ENCODE results near the gene RNU5D-1. TPM values are rescaled to one million over a fixed set of nuclear protein-coding genes. Genes with fewer than 3 reads are reported as not detected.

RNU5D-1 gene
- total and polyA plus RNA-seq, 2 donors, result 85.6 TPM; not detected in 1

DNA sequence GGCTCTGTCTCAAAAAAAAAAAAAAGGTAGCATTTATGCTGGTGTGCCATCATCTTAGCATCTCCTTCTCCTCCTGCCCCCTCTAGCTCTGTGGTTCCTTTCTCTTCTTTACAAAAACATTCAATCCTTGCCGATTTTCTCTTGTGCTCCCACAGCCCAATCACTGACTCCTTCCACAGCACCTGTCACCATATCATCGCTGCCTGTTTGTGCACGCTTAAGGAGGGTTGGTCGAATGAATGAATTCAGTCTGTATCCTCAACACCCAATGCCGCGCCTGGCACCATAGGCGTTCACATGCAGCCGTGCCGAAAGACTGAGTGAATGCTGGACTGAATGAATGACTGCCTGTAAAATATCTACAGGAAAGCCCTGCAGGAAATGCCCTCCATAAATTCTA lies 7.9 kb downstream of the RNU5D-1 start:
- DNase-seq (ENCODE audit: low read depth in 6 of 9, low spot score in 9 of 9), result peak in 1 of 9 donors; percentile 37
- Histone ChIP-seq H3K27me3 (ENCODE audit: control insufficient read depth in 2 of 2, insufficient read depth in 1 of 2, low read length in 1 of 2) (no peaks in the 10 kb centered on the region), H3K4me1 (ENCODE audit: control insufficient read depth in 2 of 2, insufficient read depth in 2 of 2, low read length in 2 of 2) (peaks cover 9 to 50% of the 10 kb centered on the region in 2 donors), H3K9me3 (ENCODE audit: control insufficient read depth in 2 of 2, insufficient read depth in 1 of 2, low read length in 1 of 2) (no peaks in the 10 kb centered on the region), H3K27ac (ENCODE audit: low read depth in 1 of 2, low read length in 1 of 2) (peak overlapping the region; percentile 22 to 44), H3K36me3 (ENCODE audit: control insufficient read depth in 2 of 2, insufficient read depth in 2 of 2, low read length in 1 of 2) (peaks cover 0 to 7% of the 10 kb centered on the region in 2 donors), H3K4me3 (ENCODE audit: low read length in 2 of 2) (peak overlapping the region; percentile 37)
- 15% methylated on average over 9 of the region's 9 CpGs for WGBS

DNA sequence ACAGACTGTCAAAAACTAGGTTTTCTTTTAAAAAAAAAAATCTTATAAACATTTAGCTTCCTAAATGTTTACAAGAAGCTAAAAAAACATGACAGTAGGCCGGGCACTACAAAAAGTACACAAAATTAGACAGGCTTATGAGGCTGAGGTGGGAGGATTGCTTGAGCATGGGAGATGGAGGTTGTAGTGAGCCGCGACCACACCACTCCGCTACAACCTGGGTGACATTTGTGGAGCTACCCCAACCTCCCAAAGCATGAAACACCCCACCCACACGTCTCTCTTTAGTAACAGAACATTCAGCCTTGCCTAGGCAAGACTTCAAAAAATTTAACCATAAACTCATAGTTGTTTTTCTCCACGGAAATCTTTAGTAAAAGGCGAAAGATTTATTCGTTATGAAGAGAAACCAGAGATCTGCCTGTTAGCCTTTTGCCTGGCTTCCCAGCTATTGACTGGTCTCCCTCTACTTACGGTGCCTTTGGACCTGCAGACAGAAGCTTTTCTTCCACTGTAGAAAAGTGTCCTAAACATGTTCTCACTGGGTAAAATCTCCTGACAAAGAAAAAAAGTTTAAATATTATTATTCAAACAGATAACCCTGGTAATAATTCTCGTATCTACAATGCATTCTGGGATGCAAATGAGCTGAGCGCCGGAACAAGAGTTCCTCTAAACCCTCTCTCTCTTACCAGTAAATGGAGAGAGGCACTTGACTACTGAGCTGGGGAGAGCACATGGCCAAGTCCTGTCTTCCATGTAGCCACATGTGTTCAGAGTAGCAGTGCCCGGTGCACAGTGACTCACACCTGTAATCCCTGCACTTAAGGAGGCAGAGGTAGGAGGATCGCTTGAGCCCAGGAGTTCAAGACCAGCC lies 9.2 kb downstream of the RNU5D-1 start:
- H3K27me3 ChIP-seq (ENCODE audit: control insufficient read depth in 2 of 2, insufficient read depth in 1 of 2, low read length in 1 of 2), result no peaks in the 10 kb centered on the region
- H3K36me3 ChIP-seq (ENCODE audit: control insufficient read depth in 2 of 2, insufficient read depth in 2 of 2, low read length in 1 of 2), result peaks cover 0 to 7% of the 10 kb centered on the region in 2 donors
- H3K9me3 ChIP-seq (ENCODE audit: control insufficient read depth in 2 of 2, insufficient read depth in 1 of 2, low read length in 1 of 2), result no peaks in the 10 kb centered on the region
- peaks cover 11 to 56% of the 10 kb centered on the region in 2 donors for H3K4me1 ChIP-seq (ENCODE audit: control insufficient read depth in 2 of 2, insufficient read depth in 2 of 2, low read length in 2 of 2)
- peak overlapping the region in 1 of 2 donors; percentile 25 for H3K4me3 ChIP-seq (ENCODE audit: low read length in 2 of 2)
- peak in 7 of 9 donors; percentile 63 to 87 (median 70) for DNase-seq (ENCODE audit: low read depth in 6 of 9, low spot score in 9 of 9)
- H3K27ac ChIP-seq (ENCODE audit: low read depth in 1 of 2, low read length in 1 of 2), result peak overlapping the region; percentile 82 to 95
- 12% methylated on average over 14 of the region's 14 CpGs for WGBS

- 83% methylated on average over 4 of the region's 4 CpGs for WGBS
- Histone ChIP-seq H3K27me3 (ENCODE audit: control insufficient read depth in 2 of 2, insufficient read depth in 1 of 2, low read length in 1 of 2) (no peaks in the 10 kb centered on the region), H3K9me3 (ENCODE audit: control insufficient read depth in 2 of 2, insufficient read depth in 1 of 2, low read length in 1 of 2) (no peaks in the 10 kb centered on the region), H3K27ac (ENCODE audit: low read depth in 1 of 2, low read length in 1 of 2) (peak overlapping the region; percentile 26 to 46), H3K4me1 (ENCODE audit: control insufficient read depth in 2 of 2, insufficient read depth in 2 of 2, low read length in 2 of 2) (peaks cover 12 to 59% of the 10 kb centered on the region in 2 donors), H3K36me3 (ENCODE audit: control insufficient read depth in 2 of 2, insufficient read depth in 2 of 2, low read length in 1 of 2) (peaks cover 0 to 6% of the 10 kb centered on the region in 2 donors), H3K4me3 (ENCODE audit: low read length in 2 of 2) (no peak overlapping the region)
- DNase-seq (ENCODE audit: low read depth in 6 of 9, low spot score in 9 of 9), result no peak
Measured at GRCh38 chr1:44720281-44720680, 10.7 kb downstream of the RNU5D-1 start.

DNA sequence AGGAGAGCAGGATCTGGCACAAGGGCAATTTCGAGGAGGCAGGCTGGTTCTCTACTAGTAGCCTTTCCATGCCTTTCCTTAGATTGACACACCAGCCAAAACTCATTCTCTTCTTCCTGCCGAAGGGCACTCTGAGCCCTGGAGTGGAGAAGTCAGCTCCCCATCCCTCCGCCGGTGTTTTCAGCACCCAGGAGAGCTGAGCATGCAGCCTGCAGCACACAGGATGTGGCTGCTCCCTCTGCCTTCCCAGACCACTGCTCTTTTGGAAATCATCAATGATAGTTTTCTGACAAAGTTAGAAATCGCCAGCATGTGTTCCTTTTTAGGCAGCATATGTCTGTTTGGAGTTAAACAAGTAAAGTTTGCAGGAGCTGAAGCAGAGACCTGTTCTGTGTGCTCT lies 11.7 kb downstream of the RNU5D-1 start:
- H3K27ac ChIP-seq (ENCODE audit: low read depth in 1 of 2, low read length in 1 of 2), result peak overlapping the region in 1 of 2 donors; percentile 65
- 74% methylated on average over 5 of the region's 5 CpGs for WGBS
- peaks cover 14 to 68% of the 10 kb centered on the region in 2 donors for H3K4me1 ChIP-seq (ENCODE audit: control insufficient read depth in 2 of 2, insufficient read depth in 2 of 2, low read length in 2 of 2)
- H3K36me3 ChIP-seq (ENCODE audit: control insufficient read depth in 2 of 2, insufficient read depth in 2 of 2, low read length in 1 of 2), result no peaks in the 10 kb centered on the region
- H3K27me3 ChIP-seq (ENCODE audit: control insufficient read depth in 2 of 2, insufficient read depth in 1 of 2, low read length in 1 of 2), result no peaks in the 10 kb centered on the region
- no peak for DNase-seq (ENCODE audit: low read depth in 6 of 9, low spot score in 9 of 9)
- no peaks in the 10 kb centered on the region for H3K9me3 ChIP-seq (ENCODE audit: control insufficient read depth in 2 of 2, insufficient read depth in 1 of 2, low read length in 1 of 2)
- no peak overlapping the region for H3K4me3 ChIP-seq (ENCODE audit: low read length in 2 of 2)

DNA sequence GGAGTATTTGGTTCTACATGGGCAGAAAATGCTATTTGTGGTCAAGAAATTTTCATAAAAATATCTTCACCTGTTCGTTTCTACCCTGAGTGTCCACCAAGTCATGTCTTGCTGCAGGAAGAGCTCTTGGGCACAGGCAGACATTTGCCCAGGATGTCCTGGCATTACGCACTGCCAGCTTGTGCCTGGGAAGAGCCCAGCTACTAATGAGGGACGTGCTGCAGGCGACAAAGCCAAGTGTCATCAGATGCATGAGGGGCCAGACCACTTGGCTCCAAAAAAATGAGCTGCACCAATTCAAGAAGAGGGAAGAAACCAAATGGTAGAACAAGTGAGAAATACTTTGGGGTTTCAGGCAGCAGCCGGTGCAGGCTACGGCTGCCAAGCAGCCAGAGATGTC lies 12.9 kb downstream of the RNU5D-1 start:
- Histone ChIP-seq H3K9me3 (ENCODE audit: control insufficient read depth in 2 of 2, insufficient read depth in 1 of 2, low read length in 1 of 2) (no peaks in the 10 kb centered on the region), H3K27me3 (ENCODE audit: control insufficient read depth in 2 of 2, insufficient read depth in 1 of 2, low read length in 1 of 2) (no peaks in the 10 kb centered on the region), H3K4me1 (ENCODE audit: control insufficient read depth in 2 of 2, insufficient read depth in 2 of 2, low read length in 2 of 2) (peaks cover 13 to 56% of the 10 kb centered on the region in 2 donors), H3K27ac (ENCODE audit: low read depth in 1 of 2, low read length in 1 of 2) (no peak overlapping the region), H3K36me3 (ENCODE audit: control insufficient read depth in 2 of 2, insufficient read depth in 2 of 2, low read length in 1 of 2) (no peaks in the 10 kb centered on the region), H3K4me3 (ENCODE audit: low read length in 2 of 2) (no peak overlapping the region)
- 90% methylated on average over 6 of the region's 6 CpGs for WGBS
- no peak for DNase-seq (ENCODE audit: low read depth in 6 of 9, low spot score in 9 of 9)

DNA sequence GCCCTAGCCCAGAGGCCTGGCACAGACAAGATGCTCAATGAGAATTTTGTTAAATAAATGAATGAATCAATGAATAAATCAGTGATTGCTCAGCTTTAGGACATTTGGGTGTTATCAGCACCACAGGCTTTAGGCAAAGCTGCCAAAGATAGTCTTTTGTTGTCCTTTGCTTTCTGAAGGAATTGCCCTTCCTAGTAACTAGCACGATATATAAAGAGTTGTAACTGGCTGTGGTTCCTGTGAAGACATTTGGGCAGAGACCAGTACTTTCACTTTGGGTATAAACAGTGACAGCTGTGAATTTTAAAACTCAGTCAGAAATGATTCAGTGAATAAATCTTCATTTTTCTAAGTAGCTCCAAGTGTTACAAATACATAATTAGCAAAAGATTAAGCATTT lies 13.3 kb downstream of the RNU5D-1 start:
- DNase-seq (ENCODE audit: low read depth in 6 of 9, low spot score in 9 of 9), result no peak
- H3K36me3 ChIP-seq (ENCODE audit: control insufficient read depth in 2 of 2, insufficient read depth in 2 of 2, low read length in 1 of 2), result no peaks in the 10 kb centered on the region
- H3K9me3 ChIP-seq (ENCODE audit: control insufficient read depth in 2 of 2, insufficient read depth in 1 of 2, low read length in 1 of 2), result no peaks in the 10 kb centered on the region
- no peak overlapping the region for H3K27ac ChIP-seq (ENCODE audit: low read depth in 1 of 2, low read length in 1 of 2)
- peaks cover 13 to 52% of the 10 kb centered on the region in 2 donors for H3K4me1 ChIP-seq (ENCODE audit: control insufficient read depth in 2 of 2, insufficient read depth in 2 of 2, low read length in 2 of 2)
- H3K27me3 ChIP-seq (ENCODE audit: control insufficient read depth in 2 of 2, insufficient read depth in 1 of 2, low read length in 1 of 2), result no peaks in the 10 kb centered on the region
- 11% methylated on average over 1 of the region's 1 CpG for WGBS
- H3K4me3 ChIP-seq (ENCODE audit: low read length in 2 of 2), result no peak overlapping the region

- 96% methylated on average over 4 of the region's 4 CpGs for WGBS
- Histone ChIP-seq H3K9me3 (ENCODE audit: control insufficient read depth in 2 of 2, insufficient read depth in 1 of 2, low read length in 1 of 2) (no peaks in the 10 kb centered on the region), H3K4me3 (ENCODE audit: low read length in 2 of 2) (no peak overlapping the region), H3K27me3 (ENCODE audit: control insufficient read depth in 2 of 2, insufficient read depth in 1 of 2, low read length in 1 of 2) (no peaks in the 10 kb centered on the region), H3K36me3 (ENCODE audit: control insufficient read depth in 2 of 2, insufficient read depth in 2 of 2, low read length in 1 of 2) (no peaks in the 10 kb centered on the region), H3K27ac (ENCODE audit: low read depth in 1 of 2, low read length in 1 of 2) (no peak overlapping the region), H3K4me1 (ENCODE audit: control insufficient read depth in 2 of 2, insufficient read depth in 2 of 2, low read length in 2 of 2) (peaks cover 13 to 47% of the 10 kb centered on the region in 2 donors)
- no peak for DNase-seq (ENCODE audit: low read depth in 6 of 9, low spot score in 9 of 9)
Measured at GRCh38 chr1:44717156-44717555, 13.8 kb downstream of the RNU5D-1 start.

DNA sequence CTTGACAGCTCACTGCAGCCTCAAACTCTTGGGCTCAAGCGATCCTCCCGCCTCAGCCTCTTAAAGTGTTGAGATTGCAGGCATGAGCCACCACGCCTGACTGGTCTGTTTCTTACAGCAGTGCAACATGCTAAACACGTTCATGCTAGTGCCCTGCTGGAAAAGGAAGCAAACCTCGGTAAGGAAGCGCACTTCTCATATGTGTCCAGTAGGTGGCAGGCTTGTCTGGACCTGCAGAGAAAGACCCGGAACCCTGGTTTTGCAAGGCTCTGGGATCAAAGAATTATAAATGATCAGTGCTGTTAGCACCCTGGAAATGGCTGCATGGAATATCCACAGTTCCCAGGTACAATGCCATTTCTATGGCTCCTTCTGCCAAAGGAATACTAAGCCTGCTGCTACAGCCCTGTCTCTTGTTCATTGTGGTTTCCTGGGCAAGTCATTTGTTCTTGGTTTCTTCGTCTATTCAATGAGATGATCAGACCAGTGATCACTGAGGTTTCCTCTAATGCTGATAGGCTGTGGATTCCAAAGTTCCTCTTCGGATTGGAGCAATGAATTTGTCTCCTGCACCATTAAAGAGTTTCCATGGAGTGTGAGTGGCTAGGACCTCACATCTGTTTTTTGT lies 15.9 kb downstream of the RNU5D-1 start:
- Histone ChIP-seq H3K9me3 (ENCODE audit: control insufficient read depth in 2 of 2, insufficient read depth in 1 of 2, low read length in 1 of 2) (no peaks in the 10 kb centered on the region), H3K36me3 (ENCODE audit: control insufficient read depth in 2 of 2, insufficient read depth in 2 of 2, low read length in 1 of 2) (no peaks in the 10 kb centered on the region), H3K27ac (ENCODE audit: low read depth in 1 of 2, low read length in 1 of 2) (peak overlapping the region; percentile 11 to 52), H3K27me3 (ENCODE audit: control insufficient read depth in 2 of 2, insufficient read depth in 1 of 2, low read length in 1 of 2) (no peaks in the 10 kb centered on the region), H3K4me1 (ENCODE audit: control insufficient read depth in 2 of 2, insufficient read depth in 2 of 2, low read length in 2 of 2) (peaks cover 9 to 30% of the 10 kb centered on the region in 2 donors), H3K4me3 (ENCODE audit: low read length in 2 of 2) (no peak overlapping the region)
- 7% methylated on average over 9 of the region's 9 CpGs for WGBS
- DNase-seq (ENCODE audit: low read depth in 6 of 9, low spot score in 9 of 9), result peak in 8 of 9 donors; percentile 72 to 90 (median 78)

GRCh38 chr1:44714532-44714931 lies 16.4 kb downstream of the RNU5D-1 start:
- Histone ChIP-seq H3K4me3 (ENCODE audit: low read length in 2 of 2) (no peak overlapping the region), H3K9me3 (ENCODE audit: control insufficient read depth in 2 of 2, insufficient read depth in 1 of 2, low read length in 1 of 2) (no peaks in the 10 kb centered on the region), H3K27me3 (ENCODE audit: control insufficient read depth in 2 of 2, insufficient read depth in 1 of 2, low read length in 1 of 2) (no peaks in the 10 kb centered on the region), H3K27ac (ENCODE audit: low read depth in 1 of 2, low read length in 1 of 2) (peak overlapping the region in 1 of 2 donors; percentile 11), H3K36me3 (ENCODE audit: control insufficient read depth in 2 of 2, insufficient read depth in 2 of 2, low read length in 1 of 2) (no peaks in the 10 kb centered on the region), H3K4me1 (ENCODE audit: control insufficient read depth in 2 of 2, insufficient read depth in 2 of 2, low read length in 2 of 2) (peaks cover 9 to 27% of the 10 kb centered on the region in 2 donors)
- 93% methylated on average over 7 of the region's 7 CpGs for WGBS
- no peak for DNase-seq (ENCODE audit: low read depth in 6 of 9, low spot score in 9 of 9)
